ENCODE measurements around the gene SERINC3.
"Not testable (repeated sequence)": the region's sequence is repeated elsewhere in the genome, so short reads cannot be mapped to it uniquely, and the experiment has no call there.

SERINC3 gene

GRCh38 chr20:44521484-44522481 lies at the start of gene SERINC3:
SERINC3 (minus strand) TSS chr20:44522070; CDS start chr20:44521951, 119 bp downstream.
- H3K4me3 ChIP-seq (ENCODE audit: low read length in 2 of 2) = peak within 1 kb of the TSS; percentile 97 to 99
- peaks cover 13% of the 10 kb centered on the region for H3K4me1 ChIP-seq (ENCODE audit: control insufficient read depth, insufficient read depth, low read length)
- peak within 1 kb of the TSS; percentile 99 for H3K27ac ChIP-seq (ENCODE audit: low read length)
- peak within 1 kb of the TSS; percentile 99 to 100 for H3K9ac ChIP-seq (ENCODE audit: low read length in 2 of 2)
- no peaks in the 10 kb centered on the region for H3K9me3 ChIP-seq (ENCODE audit: control insufficient read depth in 2 of 2, low read length in 2 of 2)
- no peaks in the 10 kb centered on the region for H3K36me3 ChIP-seq (ENCODE audit: control insufficient read depth in 2 of 2, insufficient read depth in 2 of 2, low read length in 2 of 2)
- no peaks in the 10 kb centered on the region for H3K27me3 ChIP-seq (ENCODE audit: control insufficient read depth in 1 of 2, insufficient read depth in 2 of 2, low read length in 2 of 2)

- H3K27ac ChIP-seq (ENCODE audit: low read length) = no peak overlapping the region
- H3K4me1 ChIP-seq (ENCODE audit: control insufficient read depth, insufficient read depth, low read length) = peaks cover 31% of the 10 kb centered on the region
These were observed 49.6 kb upstream of the SERINC3 start for GRCh38 chr20:44571362-44571988.

GRCh38 chr20:44570367-44570766 lies 48.5 kb upstream of the SERINC3 start:
- Histone ChIP-seq H3K36me3 (ENCODE audit: control insufficient read depth in 2 of 2, insufficient read depth in 2 of 2, low read length in 2 of 2) (no peaks in the 10 kb centered on the region), H3K9ac (ENCODE audit: low read length in 2 of 2) (no peak overlapping the region), H3K27me3 (ENCODE audit: control insufficient read depth in 1 of 2, insufficient read depth in 2 of 2, low read length in 2 of 2) (no peaks in the 10 kb centered on the region), H3K9me3 (ENCODE audit: control insufficient read depth in 2 of 2, low read length in 2 of 2) (no peaks in the 10 kb centered on the region), H3K4me1 (ENCODE audit: control insufficient read depth, insufficient read depth, low read length) (peaks cover 20% of the 10 kb centered on the region), H3K4me3 (ENCODE audit: low read length in 2 of 2) (no peak overlapping the region), H3K27ac (ENCODE audit: low read length) (no peak overlapping the region)

More at GRCh38 chr20:44571362-44571988, 49.6 kb upstream of the SERINC3 start:
- no peaks in the 10 kb centered on the region for H3K9me3 ChIP-seq (ENCODE audit: control insufficient read depth in 2 of 2, low read length in 2 of 2)
- no peak overlapping the region for H3K9ac ChIP-seq (ENCODE audit: low read length in 2 of 2)
- no peaks in the 10 kb centered on the region for H3K27me3 ChIP-seq (ENCODE audit: control insufficient read depth in 1 of 2, insufficient read depth in 2 of 2, low read length in 2 of 2)
- H3K4me3 ChIP-seq (ENCODE audit: low read length in 2 of 2) = no peak overlapping the region
- H3K36me3 ChIP-seq (ENCODE audit: control insufficient read depth in 2 of 2, insufficient read depth in 2 of 2, low read length in 2 of 2) = no peaks in the 10 kb centered on the region

GRCh38 chr20:44566811-44567210 lies 44.9 kb upstream of the SERINC3 start:
- Histone ChIP-seq H3K27ac (ENCODE audit: low read length) (no peak overlapping the region), H3K4me1 (ENCODE audit: control insufficient read depth, insufficient read depth, low read length) (peaks cover 6% of the 10 kb centered on the region), H3K36me3 (ENCODE audit: control insufficient read depth in 2 of 2, insufficient read depth in 2 of 2, low read length in 2 of 2) (no peaks in the 10 kb centered on the region), H3K4me3 (ENCODE audit: low read length in 2 of 2) (no peak overlapping the region), H3K9me3 (ENCODE audit: control insufficient read depth in 2 of 2, low read length in 2 of 2) (no peaks in the 10 kb centered on the region), H3K27me3 (ENCODE audit: control insufficient read depth in 1 of 2, insufficient read depth in 2 of 2, low read length in 2 of 2) (no peaks in the 10 kb centered on the region), H3K9ac (ENCODE audit: low read length in 2 of 2) (peak overlapping the region in 1 of 2 donors; percentile 21)

- Histone ChIP-seq H3K27ac (ENCODE audit: low read length) (no peak overlapping the region), H3K27me3 (ENCODE audit: control insufficient read depth in 1 of 2, insufficient read depth in 2 of 2, low read length in 2 of 2) (no peaks in the 10 kb centered on the region), H3K4me1 (ENCODE audit: control insufficient read depth, insufficient read depth, low read length) (peaks cover 6% of the 10 kb centered on the region), H3K9ac (ENCODE audit: low read length in 2 of 2) (no peak overlapping the region), H3K36me3 (ENCODE audit: control insufficient read depth in 2 of 2, insufficient read depth in 2 of 2, low read length in 2 of 2) (no peaks in the 10 kb centered on the region), H3K4me3 (ENCODE audit: low read length in 2 of 2) (no peak overlapping the region), H3K9me3 (ENCODE audit: control insufficient read depth in 2 of 2, low read length in 2 of 2) (no peaks in the 10 kb centered on the region)
These were observed 44.1 kb upstream of the SERINC3 start for GRCh38 chr20:44566018-44566417.

GRCh38 chr20:44561876-44562275 lies 40.0 kb upstream of the SERINC3 start:
- no peaks in the 10 kb centered on the region for H3K36me3 ChIP-seq (ENCODE audit: control insufficient read depth in 2 of 2, insufficient read depth in 2 of 2, low read length in 2 of 2)
- no peaks in the 10 kb centered on the region for H3K27me3 ChIP-seq (ENCODE audit: control insufficient read depth in 1 of 2, insufficient read depth in 2 of 2, low read length in 2 of 2)

GRCh38 chr20:44560818-44561217 lies 38.9 kb upstream of the SERINC3 start:
- not testable (repeated sequence) for H3K9ac ChIP-seq (ENCODE audit: low read length in 2 of 2); H3K9me3 ChIP-seq (ENCODE audit: control insufficient read depth in 2 of 2, low read length in 2 of 2); H3K27ac ChIP-seq (ENCODE audit: low read length); H3K27me3 ChIP-seq (ENCODE audit: control insufficient read depth in 1 of 2, insufficient read depth in 2 of 2, low read length in 2 of 2); H3K4me1 ChIP-seq (ENCODE audit: control insufficient read depth, insufficient read depth, low read length); H3K36me3 ChIP-seq (ENCODE audit: control insufficient read depth in 2 of 2, insufficient read depth in 2 of 2, low read length in 2 of 2); H3K4me3 ChIP-seq (ENCODE audit: low read length in 2 of 2)

More at GRCh38 chr20:44561876-44562275, 40.0 kb upstream of the SERINC3 start:
- H3K4me3 ChIP-seq (ENCODE audit: low read length in 2 of 2) = no peak overlapping the region
- H3K9ac ChIP-seq (ENCODE audit: low read length in 2 of 2) = no peak overlapping the region
- H3K9me3 ChIP-seq (ENCODE audit: control insufficient read depth in 2 of 2, low read length in 2 of 2) = no peaks in the 10 kb centered on the region
- H3K4me1 ChIP-seq (ENCODE audit: control insufficient read depth, insufficient read depth, low read length) = peaks cover 9% of the 10 kb centered on the region
- H3K27ac ChIP-seq (ENCODE audit: low read length) = no peak overlapping the region

- peaks cover 9% of the 10 kb centered on the region for H3K4me1 ChIP-seq (ENCODE audit: control insufficient read depth, insufficient read depth, low read length)
- H3K27ac ChIP-seq (ENCODE audit: low read length) = no peak overlapping the region
- no peaks in the 10 kb centered on the region for H3K36me3 ChIP-seq (ENCODE audit: control insufficient read depth in 2 of 2, insufficient read depth in 2 of 2, low read length in 2 of 2)
- H3K9ac ChIP-seq (ENCODE audit: low read length in 2 of 2) = no peak overlapping the region
- H3K9me3 ChIP-seq (ENCODE audit: control insufficient read depth in 2 of 2, low read length in 2 of 2) = no peaks in the 10 kb centered on the region
- no peaks in the 10 kb centered on the region for H3K27me3 ChIP-seq (ENCODE audit: control insufficient read depth in 1 of 2, insufficient read depth in 2 of 2, low read length in 2 of 2)
- H3K4me3 ChIP-seq (ENCODE audit: low read length in 2 of 2) = no peak overlapping the region
These were observed 38.4 kb upstream of the SERINC3 start for GRCh38 chr20:44560229-44560628.

GRCh38 chr20:44559302-44559701 lies 37.4 kb upstream of the SERINC3 start:
- H3K4me3 ChIP-seq (ENCODE audit: low read length in 2 of 2) = no peak overlapping the region
- peak overlapping the region in 1 of 2 donors; percentile 13 for H3K9ac ChIP-seq (ENCODE audit: low read length in 2 of 2)
- H3K27ac ChIP-seq (ENCODE audit: low read length) = no peak overlapping the region
- H3K36me3 ChIP-seq (ENCODE audit: control insufficient read depth in 2 of 2, insufficient read depth in 2 of 2, low read length in 2 of 2) = no peaks in the 10 kb centered on the region
- no peaks in the 10 kb centered on the region for H3K27me3 ChIP-seq (ENCODE audit: control insufficient read depth in 1 of 2, insufficient read depth in 2 of 2, low read length in 2 of 2)
- H3K4me1 ChIP-seq (ENCODE audit: control insufficient read depth, insufficient read depth, low read length) = peaks cover 15% of the 10 kb centered on the region
- no peaks in the 10 kb centered on the region for H3K9me3 ChIP-seq (ENCODE audit: control insufficient read depth in 2 of 2, low read length in 2 of 2)

GRCh38 chr20:44552950-44553908 lies 31.4 kb upstream of the SERINC3 start:
- Histone ChIP-seq H3K4me3 (ENCODE audit: low read length in 2 of 2) (peak overlapping the region in 1 of 2 donors; percentile 8), H3K4me1 (ENCODE audit: control insufficient read depth, insufficient read depth, low read length) (peaks cover 27% of the 10 kb centered on the region), H3K36me3 (ENCODE audit: control insufficient read depth in 2 of 2, insufficient read depth in 2 of 2, low read length in 2 of 2) (no peaks in the 10 kb centered on the region), H3K27ac (ENCODE audit: low read length) (peak overlapping the region; percentile 58), H3K27me3 (ENCODE audit: control insufficient read depth in 1 of 2, insufficient read depth in 2 of 2, low read length in 2 of 2) (no peaks in the 10 kb centered on the region), H3K9ac (ENCODE audit: low read length in 2 of 2) (peak overlapping the region in 1 of 2 donors; percentile 4), H3K9me3 (ENCODE audit: control insufficient read depth in 2 of 2, low read length in 2 of 2) (no peaks in the 10 kb centered on the region)
